Measurements from ENCODE around the gene RCC2. TPM values are rescaled to one million over a fixed set of nuclear protein-coding genes. Genes with fewer than 3 reads are reported as not detected.
"Not testable (repeated sequence)": the region's sequence is repeated elsewhere in the genome, so short reads cannot be mapped to it uniquely, and the experiment has no call there.

Gene RCC2
- total RNA-seq, 3 donors from 2014 or later (not counting 1 experiment from before 2014, with no cell fraction given): 55.2 to 76.8 (median 73.2) TPM

DNA sequence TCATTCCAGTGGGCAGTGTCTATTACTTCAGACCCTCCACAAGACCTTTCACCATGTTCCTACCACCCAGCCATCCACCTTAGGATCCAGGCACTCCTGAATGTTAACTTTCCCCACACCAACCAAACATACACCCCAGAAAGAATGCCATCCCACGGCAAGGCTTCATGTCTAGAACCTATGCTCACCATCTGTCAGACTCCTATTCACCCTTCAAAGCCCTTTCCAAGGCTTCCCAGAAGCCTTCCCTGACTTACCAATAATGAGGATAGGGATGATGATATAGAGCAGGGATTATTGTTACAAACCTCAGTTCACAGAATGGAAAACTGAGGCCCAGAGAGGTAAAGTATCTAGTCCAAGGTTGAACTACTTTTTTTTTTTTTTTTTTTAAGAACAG is 19.3 kb upstream of the RCC2 start:
- Histone ChIP-seq H3K27ac (ENCODE audit: low read length) (no peak overlapping the region), H3K4me3 (ENCODE audit: low read length) (no peak overlapping the region), H3K27me3 (ENCODE audit: control insufficient read depth, insufficient read depth, low read length) (no peaks in the 10 kb centered on the region), H3K36me3 (ENCODE audit: control insufficient read depth, insufficient read depth, low read length) (no peaks in the 10 kb centered on the region), H3K4me1 (ENCODE audit: control insufficient read depth, insufficient read depth, low read length) (no peaks in the 10 kb centered on the region), H3K9me3 (ENCODE audit: control insufficient read depth, insufficient read depth, low read length) (no peaks in the 10 kb centered on the region)
- Mint-ChIP-seq H3K36me3 (no peaks in the 10 kb centered on the region), H3K4me3 (no peak overlapping the region), H3K9me3 (no peaks in the 10 kb centered on the region), H3K27ac (no peak overlapping the region), H3K4me1 (no peaks in the 10 kb centered on the region), H3K27me3 (ENCODE audit: low read depth in 2 of 2) (peaks cover 0 to 3% of the 10 kb centered on the region in 2 donors)
- no peak for ATAC-seq
- TF ChIP-seq, protein P1, sequence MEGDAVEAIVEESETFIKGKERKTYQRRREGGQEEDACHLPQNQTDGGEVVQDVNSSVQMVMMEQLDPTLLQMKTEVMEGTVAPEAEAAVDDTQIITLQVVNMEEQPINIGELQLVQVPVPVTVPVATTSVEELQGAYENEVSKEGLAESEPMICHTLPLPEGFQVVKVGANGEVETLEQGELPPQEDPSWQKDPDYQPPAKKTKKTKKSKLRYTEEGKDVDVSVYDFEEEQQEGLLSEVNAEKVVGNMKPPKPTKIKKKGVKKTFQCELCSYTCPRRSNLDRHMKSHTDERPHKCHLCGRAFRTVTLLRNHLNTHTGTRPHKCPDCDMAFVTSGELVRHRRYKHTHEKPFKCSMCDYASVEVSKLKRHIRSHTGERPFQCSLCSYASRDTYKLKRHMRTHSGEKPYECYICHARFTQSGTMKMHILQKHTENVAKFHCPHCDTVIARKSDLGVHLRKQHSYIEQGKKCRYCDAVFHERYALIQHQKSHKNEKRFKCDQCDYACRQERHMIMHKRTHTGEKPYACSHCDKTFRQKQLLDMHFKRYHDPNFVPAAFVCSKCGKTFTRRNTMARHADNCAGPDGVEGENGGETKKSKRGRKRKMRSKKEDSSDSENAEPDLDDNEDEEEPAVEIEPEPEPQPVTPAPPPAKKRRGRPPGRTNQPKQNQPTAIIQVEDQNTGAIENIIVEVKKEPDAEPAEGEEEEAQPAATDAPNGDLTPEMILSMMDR (IDR thresholded peaks at IDR 0.05): no peak
- 85% methylated on average over 1 of the region's 1 CpG for WGBS (ENCODE audit: insufficient coverage)
- intact Hi-C loops (cut with micrococcal nuclease): no loop called here
- DNase-seq: no peak

DNA sequence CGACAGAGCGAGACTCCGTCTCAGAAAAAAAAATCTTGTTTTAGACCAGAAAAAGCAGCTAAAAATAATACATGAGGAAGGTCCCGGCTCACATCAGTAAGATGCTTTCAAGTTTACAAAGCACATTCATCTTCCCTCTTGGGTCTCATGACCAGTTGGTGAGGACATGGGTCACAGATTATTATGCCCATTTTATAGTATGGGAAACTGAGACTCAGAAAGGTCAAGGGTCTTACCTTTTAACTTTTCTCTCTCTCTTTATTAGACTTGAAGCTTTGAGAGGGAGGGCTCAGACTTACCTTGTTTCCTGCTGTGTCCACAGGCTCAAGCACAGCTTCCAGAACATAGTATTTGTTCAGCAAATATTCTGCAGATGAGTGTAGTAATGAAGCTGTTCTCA is 13.2 kb upstream of the RCC2 start:
- intact Hi-C loops (cut with micrococcal nuclease): no loop called here
- H3K36me3 Mint-ChIP-seq: no peaks in the 10 kb centered on the region
- WGBS (ENCODE audit: insufficient coverage): 78% methylated on average over 4 of the region's 4 CpGs
- Histone ChIP-seq H3K36me3 (ENCODE audit: control insufficient read depth, insufficient read depth, low read length) (no peaks in the 10 kb centered on the region), H3K9me3 (ENCODE audit: control insufficient read depth, insufficient read depth, low read length) (no peaks in the 10 kb centered on the region), H3K27me3 (ENCODE audit: control insufficient read depth, insufficient read depth, low read length) (no peaks in the 10 kb centered on the region), H3K4me3 (ENCODE audit: low read length) (no peak overlapping the region), H3K4me1 (ENCODE audit: control insufficient read depth, insufficient read depth, low read length) (no peaks in the 10 kb centered on the region), H3K27ac (ENCODE audit: low read length) (no peak overlapping the region)
- DNase-seq (no peak), ATAC-seq (no peak)
- H3K4me1 Mint-ChIP-seq: no peaks in the 10 kb centered on the region
- H3K27ac Mint-ChIP-seq: no peak overlapping the region
- TF ChIP-seq, protein P1 (IDR thresholded peaks at IDR 0.05): no peak
- no peak overlapping the region for H3K4me3 Mint-ChIP-seq
- peaks cover 0 to 3% of the 10 kb centered on the region in 2 donors for H3K27me3 Mint-ChIP-seq (ENCODE audit: low read depth in 2 of 2)
- H3K9me3 Mint-ChIP-seq: no peaks in the 10 kb centered on the region

DNA sequence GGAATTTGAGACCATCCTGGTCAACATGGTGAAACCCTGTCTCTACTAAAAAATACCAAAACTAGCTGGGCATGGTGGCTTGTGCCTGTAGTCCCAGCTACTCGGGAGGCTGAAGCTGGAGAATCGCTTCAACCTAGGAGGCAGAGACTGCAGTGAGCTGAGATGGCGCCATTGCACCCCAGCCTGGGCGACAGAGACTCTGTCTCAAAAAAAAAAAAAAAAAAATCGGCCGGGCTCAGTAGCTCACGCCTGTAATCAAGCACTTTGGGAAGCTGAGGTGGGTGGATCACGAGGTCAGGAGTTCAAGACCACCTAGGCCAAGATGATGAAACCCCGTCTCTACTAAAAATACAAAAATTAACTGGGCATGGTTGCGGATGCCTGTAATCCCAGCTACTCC is 12.7 kb upstream of the RCC2 start:
- H3K27ac ChIP-seq (ENCODE audit: low read length); H3K4me1 Mint-ChIP-seq; H3K27ac Mint-ChIP-seq; H3K9me3 ChIP-seq (ENCODE audit: control insufficient read depth, insufficient read depth, low read length); H3K36me3 Mint-ChIP-seq; H3K27me3 ChIP-seq (ENCODE audit: control insufficient read depth, insufficient read depth, low read length); H3K4me1 ChIP-seq (ENCODE audit: control insufficient read depth, insufficient read depth, low read length); H3K4me3 Mint-ChIP-seq; H3K36me3 ChIP-seq (ENCODE audit: control insufficient read depth, insufficient read depth, low read length); DNase-seq; H3K4me3 ChIP-seq (ENCODE audit: low read length); H3K9me3 Mint-ChIP-seq; ATAC-seq; intact Hi-C loops (cut with micrococcal nuclease); H3K27me3 Mint-ChIP-seq (ENCODE audit: low read depth in 2 of 2): not testable (repeated sequence)
- WGBS (ENCODE audit: insufficient coverage): 68% methylated on average over 10 of the region's 10 CpGs

DNA sequence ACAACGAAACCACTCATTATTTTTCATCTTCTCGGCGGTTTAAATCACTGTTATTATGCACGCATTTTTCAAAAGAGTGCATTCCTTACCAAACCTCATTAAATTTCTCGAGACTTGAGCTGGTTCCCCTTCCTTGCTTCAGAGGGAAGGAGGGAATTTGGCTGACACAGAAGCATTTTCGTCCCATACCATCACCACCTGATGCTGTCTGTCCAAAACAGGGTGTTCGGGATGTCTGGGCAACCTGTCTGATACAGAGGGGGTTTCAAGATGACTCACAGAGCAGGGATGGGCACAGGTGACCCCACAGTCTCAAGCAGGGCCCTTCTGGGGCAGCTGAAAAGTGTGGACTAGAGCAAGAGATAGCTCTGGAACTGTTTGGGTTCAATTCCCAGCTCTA is 12.3 kb upstream of the RCC2 start:
- Mint-ChIP-seq H3K27ac (no peak overlapping the region), H3K4me1 (no peaks in the 10 kb centered on the region), H3K4me3 (no peak overlapping the region), H3K36me3 (no peaks in the 10 kb centered on the region), H3K27me3 (ENCODE audit: low read depth in 2 of 2) (peaks cover 0 to 3% of the 10 kb centered on the region in 2 donors), H3K9me3 (no peaks in the 10 kb centered on the region)
- no peak overlapping the region for H3K27ac ChIP-seq (ENCODE audit: low read length)
- no peaks in the 10 kb centered on the region for H3K27me3 ChIP-seq (ENCODE audit: control insufficient read depth, insufficient read depth, low read length)
- no peak for ATAC-seq
- H3K4me3 ChIP-seq (ENCODE audit: low read length): no peak overlapping the region
- intact Hi-C loops (cut with micrococcal nuclease): no loop called here
- 85% methylated on average over 6 of the region's 7 CpGs for WGBS (ENCODE audit: insufficient coverage)
- H3K9me3 ChIP-seq (ENCODE audit: control insufficient read depth, insufficient read depth, low read length): no peaks in the 10 kb centered on the region
- TF ChIP-seq, protein P1 (IDR thresholded peaks at IDR 0.05): no peak
- DNase-seq: no peak
- no peaks in the 10 kb centered on the region for H3K36me3 ChIP-seq (ENCODE audit: control insufficient read depth, insufficient read depth, low read length)
- H3K4me1 ChIP-seq (ENCODE audit: control insufficient read depth, insufficient read depth, low read length): no peaks in the 10 kb centered on the region

Measured in natural killer cell (primary cell).